Activated T-cell treated with anti-CD3 and anti-CD28 coated beads, Interleukin-2, amount 50 U/mL, for 72 hours (primary cell): Measurements from ENCODE around the gene DCAF7. TPM values are rescaled to one million over a fixed set of nuclear protein-coding genes. Genes with fewer than 3 reads are reported as not detected.

Experiments used
- ATAC-seq, 2 donors: fragments of 150-1000 bp; cut with Tn5 transposase; replicated peaks in 1 of 2; 2 replicates each; pipeline ENCODE4 v1.10.0; 2021; ENCODE audit warnings: moderate library complexity in 2 of 2, mild to moderate bottlenecking in 1 of 2
- DNase-seq, 2 donors: peaks; one replicate each; pipeline ENCODE4 v3.0.0; 2021 to 2022; ENCODE audit warnings: mixed read lengths in 1 of 2
- H3K27ac Mint-ChIP-seq: one replicate; pipeline ENCODE4 v1.8.0; 2022; ENCODE audit warnings: mild to moderate bottlenecking, moderate library complexity, mixed read lengths
- H3K27me3 Mint-ChIP-seq: one replicate; pipeline ENCODE4 v1.8.0; 2022; ENCODE audit warnings: low read depth, mixed read lengths
- H3K36me3 Mint-ChIP-seq, 2 donors: one replicate each; pipeline ENCODE4 v1.8.0; 2022; ENCODE audit warnings: mixed read lengths in 2 of 2, mild to moderate bottlenecking in 1 of 2; ENCODE audit not compliant: insufficient read depth in 2 of 2
- H3K4me1 Mint-ChIP-seq: one replicate; pipeline ENCODE4 v1.8.0; 2022; ENCODE audit warnings: low read depth, mixed read lengths
- H3K4me3 Mint-ChIP-seq, 2 donors: one replicate each; pipeline ENCODE4 v1.8.0; 2022; ENCODE audit warnings: mild to moderate bottlenecking in 2 of 2, mixed read lengths in 2 of 2, moderate library complexity in 2 of 2
- H3K9me3 Mint-ChIP-seq, 2 donors: one replicate each; pipeline ENCODE4 v1.8.0; 2022; ENCODE audit warnings: mixed read lengths in 2 of 2
- total RNA-seq, 2 donors: library from RNA; stranded (reverse); gene quantifications; one replicate each; pipeline ENCODE4 v1.2.3, GENCODE V29; 2022

The DCAF7 gene
- total RNA-seq, 2 donors from 2014 or later: 124 to 126 TPM

DNA sequence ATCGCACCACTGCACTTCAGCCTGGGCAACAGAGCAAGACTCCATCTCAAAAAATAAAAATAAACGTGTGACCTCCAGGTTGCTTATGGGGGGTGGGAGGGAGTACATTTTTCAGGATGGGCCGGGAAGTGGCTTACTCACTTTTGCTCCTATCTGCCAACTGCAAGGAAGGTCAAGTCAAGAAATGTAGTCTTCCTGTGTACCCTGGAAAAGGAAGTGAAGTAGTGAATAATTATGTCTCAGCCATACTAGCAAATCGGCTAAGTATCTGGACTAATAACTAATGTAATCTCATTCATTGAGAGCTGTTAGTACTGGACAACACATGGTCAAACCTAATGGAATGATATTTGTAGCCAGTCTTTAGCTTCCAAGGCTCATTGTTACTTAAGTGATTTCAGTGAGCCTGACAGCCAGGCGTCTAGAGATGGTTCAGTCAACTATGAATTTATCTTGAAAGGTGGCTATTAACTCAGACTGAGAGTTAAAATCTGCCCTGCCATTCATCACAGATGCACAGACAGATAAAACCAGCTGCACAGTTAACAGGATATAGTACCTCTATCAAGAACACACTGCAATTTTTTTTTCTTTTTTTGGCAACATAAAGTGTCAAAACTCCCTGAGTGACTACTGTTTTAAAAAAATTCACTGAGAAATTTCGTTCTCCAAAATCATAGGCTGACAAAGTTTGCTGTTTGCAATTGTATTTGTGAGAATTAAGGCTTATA is 46.7 kb downstream of the DCAF7 start:
- no peak for DNase-seq

DNA sequence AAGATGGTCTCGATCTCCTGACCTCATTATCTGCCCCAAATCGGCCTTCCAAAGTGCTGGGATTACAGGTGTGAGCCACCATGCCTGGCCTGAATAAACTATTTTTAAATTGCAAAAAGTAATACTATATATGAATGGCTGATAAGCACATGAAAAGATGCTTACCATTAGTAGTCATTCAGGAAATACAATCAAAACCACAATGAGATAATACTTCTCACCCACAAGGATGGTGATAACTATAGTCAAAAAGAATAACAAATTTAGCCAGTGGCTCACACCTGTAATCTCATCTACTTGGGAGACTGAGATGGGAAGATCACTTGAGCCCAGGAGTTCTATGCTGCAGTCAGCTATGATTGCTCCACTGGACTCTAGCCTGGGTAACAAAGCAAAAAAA is 48.0 kb downstream of the DCAF7 start:
- peak; percentile 37 to 40 for ATAC-seq
- Mint-ChIP-seq H3K27ac (peak overlapping the region; percentile 91), H3K36me3 (peaks cover 1 to 3% of the 10 kb centered on the region in 2 donors), H3K9me3 (no peaks in the 10 kb centered on the region), H3K27me3 (no peaks in the 10 kb centered on the region), H3K4me1 (peaks cover 35% of the 10 kb centered on the region), H3K4me3 (peak overlapping the region in 1 of 2 donors; percentile 45)
- DNase-seq: no peak

More for the DNA sequence above, 46.7 kb downstream of the DCAF7 start:
- peak overlapping the region; percentile 67 for H3K27ac Mint-ChIP-seq
- H3K27me3 Mint-ChIP-seq: no peaks in the 10 kb centered on the region
- H3K4me1 Mint-ChIP-seq: peaks cover 35% of the 10 kb centered on the region
- H3K4me3 Mint-ChIP-seq: peak overlapping the region in 1 of 2 donors; percentile 65
- peaks cover 1% of the 10 kb centered on the region in 2 donors for H3K36me3 Mint-ChIP-seq
- no peaks in the 10 kb centered on the region for H3K9me3 Mint-ChIP-seq
- ATAC-seq: peak; percentile 16 to 48

GRCh38 chr17:63600569-63601438 is 50.5 kb downstream of the DCAF7 start, which contains the start of gene TACO1:
TACO1 (plus strand) TSS chr17:63600895; CDS start chr17:63601084, 189 bp downstream.
- H3K4me3 Mint-ChIP-seq: peak within 1 kb of the TSS; percentile 86 to 96
- peaks cover 40% of the 10 kb centered on the region for H3K4me1 Mint-ChIP-seq
- no peaks in the 10 kb centered on the region for H3K27me3 Mint-ChIP-seq
- H3K9me3 Mint-ChIP-seq: no peaks in the 10 kb centered on the region
- ATAC-seq (peak; percentile 90 to 92), DNase-seq (peak; percentile 81 to 86)
- peak within 1 kb of the TSS; percentile 96 for H3K27ac Mint-ChIP-seq
- H3K36me3 Mint-ChIP-seq: peaks cover 4 to 10% of the 10 kb centered on the region in 2 donors

GRCh38 chr17:63601439-63602371 is 51.4 kb downstream of the DCAF7 start:
- peak overlapping the region; percentile 83 for H3K27ac Mint-ChIP-seq
- ATAC-seq (no peak), DNase-seq (no peak)
- peak overlapping the region; percentile 86 to 96 for H3K4me3 Mint-ChIP-seq
- peaks cover 4 to 13% of the 10 kb centered on the region in 2 donors for H3K36me3 Mint-ChIP-seq
- no peaks in the 10 kb centered on the region for H3K9me3 Mint-ChIP-seq
- no peaks in the 10 kb centered on the region for H3K27me3 Mint-ChIP-seq
- peaks cover 40% of the 10 kb centered on the region for H3K4me1 Mint-ChIP-seq

DNA sequence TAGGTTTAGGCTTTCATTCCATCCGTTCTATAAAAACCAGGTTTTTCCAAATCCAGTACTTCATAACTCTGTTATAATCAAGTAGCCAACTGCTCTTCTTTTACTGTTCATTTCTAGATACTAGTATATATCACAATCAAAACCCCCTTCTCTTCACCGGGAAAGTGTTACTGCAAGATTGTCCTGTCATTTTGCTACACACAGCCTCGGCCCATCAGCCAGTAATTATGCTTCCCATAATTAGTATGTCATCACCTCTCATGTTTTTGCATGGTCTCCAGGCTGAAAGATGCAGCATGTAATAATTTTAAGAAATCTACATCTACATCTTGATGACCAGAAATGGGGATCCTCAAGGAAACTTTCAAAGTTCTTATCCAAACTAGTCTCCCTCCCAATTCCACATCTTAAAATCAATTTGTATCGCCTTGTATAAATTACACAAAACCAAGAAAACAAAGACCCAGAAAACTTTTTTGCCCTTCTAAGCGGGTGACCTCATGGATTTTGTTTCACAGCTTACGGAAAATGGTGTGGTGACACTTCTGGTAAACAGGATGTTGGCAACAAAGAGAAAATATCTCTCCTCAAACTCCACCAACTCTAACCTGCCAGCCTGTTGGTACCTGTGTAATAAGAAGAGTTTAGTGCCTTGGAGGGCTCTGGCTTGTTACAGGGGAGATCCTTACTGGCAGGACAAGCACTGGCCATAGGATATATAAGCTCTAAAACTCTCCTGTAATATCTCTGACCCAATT is 59.7 kb downstream of the DCAF7 start:
- H3K36me3 Mint-ChIP-seq: peaks cover 10 to 19% of the 10 kb centered on the region in 2 donors
- peak overlapping the region; percentile 100 for H3K27ac Mint-ChIP-seq
- peak; percentile 38 to 40 for DNase-seq
- H3K27me3 Mint-ChIP-seq: no peaks in the 10 kb centered on the region
- H3K9me3 Mint-ChIP-seq: no peaks in the 10 kb centered on the region
- H3K4me1 Mint-ChIP-seq: peaks cover 34% of the 10 kb centered on the region
- ATAC-seq: peak; percentile 50 to 59
- peak overlapping the region; percentile 81 to 94 for H3K4me3 Mint-ChIP-seq

DNA sequence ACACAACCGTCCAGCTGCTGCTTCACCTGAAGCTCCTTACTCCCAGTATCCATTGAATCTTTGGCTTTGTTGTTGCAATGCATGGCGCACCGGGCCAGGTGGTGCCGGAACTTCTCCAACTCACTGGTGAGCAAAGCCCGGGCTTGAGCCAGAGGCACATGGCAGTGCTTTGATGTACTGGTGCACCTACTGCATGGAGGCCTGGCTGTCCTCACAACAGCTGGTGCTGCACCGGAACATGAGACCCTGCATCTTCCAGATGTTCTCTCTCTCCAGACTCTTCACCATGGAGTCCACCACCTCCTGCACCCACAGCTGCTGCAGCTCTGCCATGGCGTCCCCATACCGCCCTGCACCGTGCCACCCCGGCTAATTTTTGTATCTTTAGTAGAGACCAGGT is 60.6 kb downstream of the DCAF7 start:
- peaks cover 9 to 16% of the 10 kb centered on the region in 2 donors for H3K36me3 Mint-ChIP-seq
- peak in 1 of 2 donors; percentile 15 for DNase-seq

DNA sequence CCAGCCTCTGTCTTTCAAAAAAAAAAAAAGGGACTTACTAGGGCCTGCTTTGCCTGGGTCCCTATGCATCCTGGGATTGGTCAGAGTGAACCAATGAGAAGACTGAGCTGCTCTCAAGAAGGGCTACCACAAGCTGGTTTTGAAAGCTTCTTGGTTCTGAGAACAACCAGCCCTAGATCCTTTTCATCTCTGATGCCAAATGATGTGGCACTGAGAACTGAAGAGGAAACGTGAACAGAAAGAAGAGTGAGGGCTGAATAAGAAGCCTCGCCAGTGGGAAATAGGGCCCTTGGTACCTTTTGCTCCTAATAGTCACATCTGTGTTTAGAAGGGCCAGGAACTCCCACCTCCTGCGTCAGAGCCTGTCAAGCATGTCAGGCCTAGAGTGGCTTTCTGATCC is 61.1 kb downstream of the DCAF7 start:
- ATAC-seq (peak; percentile 81 to 85), DNase-seq (peak; percentile 49 to 55)
- peak overlapping the region; percentile 100 for H3K27ac Mint-ChIP-seq
- peaks cover 9 to 14% of the 10 kb centered on the region in 2 donors for H3K36me3 Mint-ChIP-seq
- H3K4me1 Mint-ChIP-seq: peaks cover 32% of the 10 kb centered on the region
- peak overlapping the region; percentile 81 to 94 for H3K4me3 Mint-ChIP-seq
- H3K9me3 Mint-ChIP-seq: no peaks in the 10 kb centered on the region
- no peaks in the 10 kb centered on the region for H3K27me3 Mint-ChIP-seq

More for the DNA sequence above, 60.6 kb downstream of the DCAF7 start:
- peak in 1 of 2 donors; percentile 3 for ATAC-seq
- H3K4me3 Mint-ChIP-seq: peak overlapping the region; percentile 81 to 94
- H3K27me3 Mint-ChIP-seq: no peaks in the 10 kb centered on the region
- H3K27ac Mint-ChIP-seq: peak overlapping the region; percentile 100
- no peaks in the 10 kb centered on the region for H3K9me3 Mint-ChIP-seq
- peaks cover 32% of the 10 kb centered on the region for H3K4me1 Mint-ChIP-seq

GRCh38 chr17:63613663-63614062 is 63.4 kb downstream of the DCAF7 start:
- no peak for DNase-seq
- peaks cover 9 to 11% of the 10 kb centered on the region in 2 donors for H3K36me3 Mint-ChIP-seq

DNA sequence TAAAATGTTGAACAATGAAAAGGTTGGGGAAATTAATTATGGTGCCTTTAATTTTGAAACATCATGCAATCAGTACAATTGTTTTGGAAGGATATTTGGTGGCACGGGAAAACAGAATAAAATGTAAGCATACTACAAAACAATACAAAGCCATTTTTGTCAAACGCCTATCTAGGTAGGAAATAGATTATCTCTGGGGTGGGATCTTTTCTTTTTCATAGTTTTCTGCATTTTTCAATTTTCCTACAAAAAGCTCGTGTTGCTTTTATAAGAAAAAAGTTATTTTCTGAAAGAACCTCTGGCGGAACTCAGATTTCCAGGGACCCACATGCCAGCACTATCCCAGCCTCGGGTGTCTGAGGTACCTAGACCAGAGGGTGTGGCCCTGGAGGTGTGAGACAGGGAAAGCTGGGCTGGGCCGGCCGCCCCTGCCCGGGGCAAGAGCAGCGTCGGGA is 71.0 kb downstream of the DCAF7 start:
- H3K4me3 Mint-ChIP-seq: peak overlapping the region; percentile 71 to 88

More at GRCh38 chr17:63613663-63614062, 63.4 kb downstream of the DCAF7 start:
- no peaks in the 10 kb centered on the region for H3K27me3 Mint-ChIP-seq
- no peak overlapping the region for H3K4me3 Mint-ChIP-seq
- no peak overlapping the region for H3K27ac Mint-ChIP-seq
- no peaks in the 10 kb centered on the region for H3K9me3 Mint-ChIP-seq
- no peak for ATAC-seq
- peaks cover 32% of the 10 kb centered on the region for H3K4me1 Mint-ChIP-seq

GRCh38 chr17:63621684-63622573 is 71.7 kb downstream of the DCAF7 start, which contains the start of gene MAP3K3:
MAP3K3 (plus strand) TSS chr17:63622417; CDS start chr17:63622760, 343 bp downstream.
- H3K9me3 Mint-ChIP-seq: no peaks in the 10 kb centered on the region
- H3K4me1 Mint-ChIP-seq: peaks cover 45% of the 10 kb centered on the region
- DNase-seq (peak; percentile 95 to 98), ATAC-seq (peak; percentile 89 to 90)
- peak within 1 kb of the TSS; percentile 98 to 99 for H3K4me3 Mint-ChIP-seq
- no peaks in the 10 kb centered on the region for H3K27me3 Mint-ChIP-seq
- H3K36me3 Mint-ChIP-seq: peaks cover 2% of the 10 kb centered on the region in 2 donors
- H3K27ac Mint-ChIP-seq: peak within 1 kb of the TSS; percentile 92

More for the DNA sequence above, 71.0 kb downstream of the DCAF7 start:
- ATAC-seq (no peak), DNase-seq (no peak)
- H3K9me3 Mint-ChIP-seq: no peaks in the 10 kb centered on the region
- no peaks in the 10 kb centered on the region for H3K27me3 Mint-ChIP-seq
- H3K4me1 Mint-ChIP-seq: peaks cover 39% of the 10 kb centered on the region
- H3K27ac Mint-ChIP-seq: peak overlapping the region; percentile 29
- peaks cover 2% of the 10 kb centered on the region in 2 donors for H3K36me3 Mint-ChIP-seq
